GM04504 (cell line): Measurements from ENCODE around the gene ENPP6.

Experiments
- DNase-seq: peaks from one replicate; pipeline ENCODE4 v3.0.0-alpha.2; 2012; ENCODE audit warnings: low read depth

The ENPP6 gene

DNA sequence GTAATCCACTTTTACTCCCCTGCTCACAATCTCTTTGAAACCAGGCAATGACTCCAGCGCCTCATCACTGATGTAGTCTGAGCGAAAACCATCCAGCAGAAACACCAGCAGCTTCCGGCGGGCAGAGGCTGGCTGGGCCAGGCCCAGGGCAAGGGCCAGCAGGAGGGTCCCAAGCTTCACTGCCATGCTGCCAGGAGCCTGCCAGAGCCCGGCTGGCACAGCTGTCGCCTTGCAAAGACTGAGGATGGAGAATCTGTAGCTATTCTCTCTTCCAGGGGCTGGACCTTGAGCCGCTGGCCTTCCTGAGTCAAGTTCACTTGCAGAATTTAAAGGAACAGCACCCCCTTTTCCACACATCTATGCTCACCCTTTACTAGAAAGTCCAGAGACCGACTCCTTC is at the start of gene ENPP6:
ENPP6 (minus strand) TSS at position 240 of the 400 bp plus-strand sequence; CDS start at position 186, 54 bp downstream.
- DNase-seq = no peak

DNA sequence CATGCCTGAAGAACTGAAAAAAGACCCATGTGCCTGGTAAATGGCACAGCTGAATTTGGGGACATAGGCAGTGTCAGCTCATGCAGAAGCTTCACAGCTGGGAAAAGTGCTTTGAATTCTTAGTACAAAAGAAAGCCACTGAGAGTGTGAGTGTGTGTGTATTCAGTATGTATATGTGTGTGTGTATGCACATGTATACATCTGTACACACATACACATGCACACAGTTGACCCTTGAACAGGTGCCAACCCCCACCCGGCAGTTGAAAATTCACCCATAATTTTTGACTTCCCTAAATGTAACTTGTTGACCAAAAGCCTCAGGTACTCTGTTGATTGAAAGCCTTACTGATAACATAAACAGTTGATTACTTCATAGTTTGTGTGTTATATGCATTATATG is 49.5 kb upstream of the ENPP6 start:
- no peak for DNase-seq

DNA sequence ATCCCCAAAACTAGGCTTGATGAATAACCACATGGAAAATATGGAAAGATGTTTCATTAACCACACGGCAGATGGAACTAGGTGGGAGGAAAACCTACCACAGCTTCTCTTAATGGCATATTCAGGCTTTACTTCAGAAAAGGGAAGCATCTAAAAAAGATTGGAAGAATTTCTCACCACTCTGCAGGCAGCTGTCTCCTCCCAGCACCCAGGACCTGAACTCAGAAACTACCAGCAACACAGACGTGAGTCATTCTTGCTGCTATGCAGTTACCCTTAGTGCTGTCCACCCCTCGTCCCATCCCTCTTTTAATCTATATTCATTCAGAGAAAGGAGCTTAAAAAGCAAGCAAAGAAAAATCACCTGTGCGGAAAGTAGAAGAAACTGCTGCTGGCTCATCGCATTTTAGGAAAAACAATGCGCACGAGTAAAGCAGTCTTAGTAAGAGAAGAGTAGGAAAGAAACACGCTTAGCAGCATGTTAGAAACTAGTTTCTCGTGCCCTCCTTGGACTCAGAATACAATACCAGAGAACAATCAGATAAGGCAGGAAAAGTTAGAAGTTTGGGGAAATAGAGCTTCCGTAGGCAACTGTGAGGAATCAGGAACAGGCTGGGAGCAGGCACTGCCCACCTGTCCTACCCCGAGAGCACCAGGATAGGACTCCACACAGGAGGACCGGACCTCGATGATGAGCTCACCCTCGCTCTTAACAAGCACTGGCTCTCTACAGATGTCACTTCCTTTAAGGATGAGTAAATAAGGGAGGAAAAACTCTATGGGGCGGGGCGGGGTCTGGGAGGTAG is 48.1 kb upstream of the ENPP6 start:
- no peak for DNase-seq

DNA sequence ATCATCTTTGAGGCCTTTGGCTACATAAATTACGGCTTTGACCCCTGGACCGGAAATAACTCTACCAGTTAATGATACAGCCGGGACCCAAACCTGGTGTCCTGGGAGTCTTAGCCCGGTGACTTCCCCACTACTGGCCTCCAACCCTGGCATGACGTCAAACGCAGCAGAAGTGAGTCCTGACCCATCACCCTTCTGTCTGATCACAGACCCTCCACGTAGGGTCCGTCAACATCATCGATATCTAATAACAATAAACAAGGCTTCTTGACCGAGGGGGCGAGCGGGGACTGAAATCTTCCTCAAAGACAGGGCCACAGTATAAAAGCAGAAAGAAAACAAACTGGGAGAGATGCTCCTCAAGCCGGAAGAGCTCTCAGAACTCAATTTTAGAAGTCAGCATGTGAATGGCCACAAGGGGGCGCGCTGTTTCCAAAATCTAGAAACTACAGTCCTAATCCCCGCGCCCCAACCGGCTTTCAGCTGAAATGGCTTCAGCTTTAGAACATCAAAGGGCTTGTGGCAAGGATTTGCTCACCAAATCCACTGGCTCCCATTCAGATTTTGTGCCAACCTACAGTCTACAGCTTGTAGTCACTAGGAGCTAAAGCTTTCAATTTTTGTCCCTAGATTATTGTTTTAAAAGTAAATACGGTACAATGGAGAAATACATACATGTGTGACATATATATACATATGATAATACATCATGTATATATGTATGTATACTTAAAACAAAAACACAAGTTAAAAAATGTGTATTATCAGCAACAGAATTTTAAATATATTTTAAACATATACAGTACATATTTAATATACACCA is 46.4 kb upstream of the ENPP6 start:
- peak; percentile 73 for DNase-seq

DNA sequence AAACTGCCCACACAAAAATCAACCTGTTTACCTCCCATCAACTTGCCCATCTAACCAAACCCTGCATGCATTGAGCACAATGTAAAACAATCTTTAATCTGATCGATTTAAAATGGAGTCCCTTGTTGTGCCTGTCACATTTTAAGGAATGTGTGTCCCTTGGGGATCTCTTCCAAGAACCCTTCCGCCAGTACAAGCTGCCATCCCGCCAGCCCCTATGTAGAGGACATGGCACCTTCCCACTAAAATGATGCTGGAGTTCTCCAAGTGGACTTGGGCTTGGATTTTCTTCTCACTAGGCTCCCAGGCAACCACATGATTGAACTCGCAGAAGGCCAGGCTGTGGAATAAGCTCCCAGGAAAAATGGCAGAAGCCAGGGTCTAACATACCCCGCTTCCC is 45.8 kb upstream of the ENPP6 start:
- no peak for DNase-seq

DNA sequence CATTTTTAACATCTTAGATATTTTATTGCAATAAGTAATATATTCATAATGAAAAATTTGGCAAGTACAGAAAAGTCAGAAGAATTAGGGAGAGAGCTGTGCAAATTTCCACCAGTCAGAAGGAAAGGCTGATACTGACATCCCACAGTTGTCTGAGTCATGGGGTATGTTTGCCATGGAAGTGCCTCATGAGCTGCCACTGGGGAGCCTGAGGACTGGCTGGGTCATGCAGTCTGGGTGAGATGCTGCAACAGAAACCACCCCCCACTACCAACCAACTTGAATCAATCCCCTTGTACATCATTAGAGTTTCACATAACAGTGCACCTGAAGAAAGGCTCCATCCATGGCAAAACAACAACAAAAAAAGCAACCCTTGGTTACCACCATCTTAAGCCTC is 45.2 kb upstream of the ENPP6 start:
- DNase-seq = no peak

DNA sequence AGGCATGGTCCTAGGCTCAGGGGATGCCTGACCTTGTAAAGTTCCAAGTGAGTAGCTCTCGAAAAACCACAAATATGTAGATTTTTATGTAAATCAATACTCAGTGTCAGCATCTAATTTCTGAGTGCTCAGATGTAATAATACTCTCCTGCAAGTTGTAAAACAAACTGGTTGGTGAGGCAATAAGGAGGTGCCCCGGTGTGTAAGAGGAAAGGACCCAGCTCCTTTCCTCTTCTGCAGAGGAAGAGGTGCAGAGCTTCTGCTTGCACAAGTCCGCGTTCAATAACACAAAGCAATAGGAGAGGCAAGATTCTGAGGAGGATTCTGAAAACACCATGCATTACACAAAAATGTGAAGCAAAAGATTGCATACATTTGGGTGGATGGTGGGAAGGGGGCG is 43.6 kb upstream of the ENPP6 start:
- no peak for DNase-seq

GRCh38 chr4:184259866-184260265 is 42.2 kb upstream of the ENPP6 start:
- no peak for DNase-seq

DNA sequence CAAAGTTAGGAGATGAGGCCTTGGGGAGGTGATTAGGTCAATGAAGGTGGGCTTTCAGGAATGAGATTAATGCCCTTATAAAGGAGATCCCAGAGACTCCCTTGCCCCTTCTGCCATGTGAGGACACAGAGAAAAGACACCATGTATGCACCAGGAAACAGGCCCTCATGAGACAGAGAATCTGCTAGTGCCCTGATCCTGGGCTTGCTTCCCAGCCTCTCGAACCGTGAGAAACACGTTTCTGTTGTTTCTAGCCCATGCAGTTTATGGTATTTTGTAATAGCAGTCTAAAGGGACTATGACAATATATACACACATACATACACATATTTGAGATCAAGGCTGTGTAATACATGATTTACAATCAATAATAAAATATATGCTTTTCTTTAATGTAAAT is 41.4 kb upstream of the ENPP6 start:
- DNase-seq = no peak

- DNase-seq = no peak
Measured at GRCh38 chr4:184255871-184256642, 38.4 kb upstream of the ENPP6 start.

DNA sequence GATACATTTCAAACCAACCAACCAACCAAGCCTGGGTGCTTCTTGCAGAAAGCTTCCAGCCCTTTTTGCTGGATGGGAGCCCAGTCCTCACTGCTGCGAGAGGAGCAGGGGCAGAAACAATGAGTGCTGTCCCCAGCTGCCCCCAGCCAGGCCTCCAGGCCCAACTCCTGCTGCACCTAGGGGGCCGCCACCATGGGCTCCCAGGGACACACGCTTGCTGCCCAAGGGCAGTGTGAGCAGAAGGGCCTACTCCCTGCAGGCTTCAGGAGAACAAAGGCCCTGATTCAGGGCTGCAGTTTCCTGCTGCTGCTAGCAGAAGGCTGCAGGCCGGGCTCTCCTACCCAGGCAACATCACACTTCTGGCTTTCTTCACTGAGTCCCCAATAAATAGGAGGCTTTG is 37.7 kb upstream of the ENPP6 start:
- DNase-seq = no peak

DNA sequence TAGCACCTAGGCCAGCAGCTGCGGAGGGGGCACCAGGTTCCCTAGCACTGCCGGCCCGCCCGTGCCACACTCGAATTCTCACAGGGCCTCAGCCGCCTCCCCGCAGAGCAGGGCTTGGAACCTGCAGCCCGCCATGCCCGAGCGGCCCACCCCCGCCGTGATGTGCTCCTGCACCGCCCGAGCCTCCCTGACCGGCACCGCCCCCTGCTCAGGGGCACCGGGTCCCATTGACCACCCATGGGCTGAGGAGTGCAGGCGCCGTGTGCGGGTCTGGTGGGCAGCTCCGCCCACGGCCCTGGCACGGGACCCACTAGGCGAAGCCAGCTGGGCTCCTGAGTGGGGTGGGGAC is 35.4 kb upstream of the ENPP6 start:
- DNase-seq = no peak

GRCh38 chr4:184252136-184253071 is 34.7 kb upstream of the ENPP6 start:
- no peak for DNase-seq

GRCh38 chr4:184251670-184251980 is 34.0 kb upstream of the ENPP6 start:
- no peak for DNase-seq

DNA sequence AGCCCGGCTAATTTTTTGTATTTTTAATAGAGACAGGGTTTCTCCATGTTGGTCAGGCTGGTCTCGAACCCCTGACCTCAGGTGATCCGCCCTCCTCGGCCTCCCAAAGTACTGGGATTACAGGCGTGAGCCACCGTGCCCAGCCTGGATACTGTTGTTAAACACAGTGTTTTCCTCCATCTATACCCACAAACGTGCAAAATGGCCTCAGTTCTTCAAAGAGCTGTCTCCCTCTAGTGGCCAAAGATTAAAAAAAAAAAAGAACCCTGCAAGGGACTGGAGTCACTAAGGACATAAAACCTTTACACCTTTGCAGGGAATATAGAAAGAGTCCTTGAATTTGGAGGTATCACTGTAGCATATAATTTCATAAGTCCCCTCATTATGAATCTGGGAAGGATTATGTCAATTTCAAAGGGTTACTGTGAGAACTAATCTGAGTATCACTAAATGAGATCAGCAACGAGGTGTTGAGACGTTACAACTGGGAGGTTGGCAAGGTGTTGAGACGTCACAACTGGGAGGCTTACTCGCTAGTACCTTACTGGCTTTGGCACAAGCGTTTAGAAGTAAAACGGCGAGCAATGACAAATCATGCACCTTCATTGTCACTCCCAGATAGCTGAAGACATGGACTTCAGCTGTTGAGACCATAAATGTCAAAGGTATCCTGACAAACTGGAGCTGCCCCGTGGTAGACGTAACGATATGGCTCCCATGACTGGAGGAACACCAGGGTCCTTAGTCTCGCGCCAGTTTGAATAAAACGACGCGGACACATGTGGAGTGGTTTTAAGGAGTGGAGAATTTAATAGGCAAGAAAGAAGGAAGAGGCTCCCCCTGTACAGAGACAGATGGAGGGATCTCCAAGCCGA is 33.4 kb upstream of the ENPP6 start:
- peak; percentile 27 for DNase-seq

- no peak for DNase-seq
Measured at GRCh38 chr4:184248216-184248615, 30.5 kb upstream of the ENPP6 start.

DNA sequence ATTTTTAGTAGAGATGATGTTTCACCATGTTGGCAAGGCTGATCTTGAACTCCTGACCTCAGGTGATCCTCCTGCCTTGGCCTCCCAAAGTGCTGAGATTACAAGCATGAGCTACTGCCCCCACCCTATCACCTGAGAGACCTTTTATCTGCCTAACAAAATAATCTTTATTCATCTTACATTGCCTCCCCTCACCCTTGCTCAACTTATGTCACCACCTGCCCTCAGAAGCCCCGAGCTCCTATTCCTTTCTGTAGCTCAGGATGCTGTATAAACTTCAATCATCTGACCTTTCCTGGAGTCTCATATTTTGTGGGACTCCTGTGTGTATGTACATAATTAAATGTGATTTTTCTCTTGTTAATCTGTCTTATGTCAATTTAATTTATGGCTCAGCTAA is 29.7 kb upstream of the ENPP6 start:
- no peak for DNase-seq

- DNase-seq = no peak
Measured at GRCh38 chr4:184246426-184246825, 28.8 kb upstream of the ENPP6 start.

GRCh38 chr4:184238072-184238745 is 20.5 kb upstream of the ENPP6 start:
- DNase-seq = no peak

DNA sequence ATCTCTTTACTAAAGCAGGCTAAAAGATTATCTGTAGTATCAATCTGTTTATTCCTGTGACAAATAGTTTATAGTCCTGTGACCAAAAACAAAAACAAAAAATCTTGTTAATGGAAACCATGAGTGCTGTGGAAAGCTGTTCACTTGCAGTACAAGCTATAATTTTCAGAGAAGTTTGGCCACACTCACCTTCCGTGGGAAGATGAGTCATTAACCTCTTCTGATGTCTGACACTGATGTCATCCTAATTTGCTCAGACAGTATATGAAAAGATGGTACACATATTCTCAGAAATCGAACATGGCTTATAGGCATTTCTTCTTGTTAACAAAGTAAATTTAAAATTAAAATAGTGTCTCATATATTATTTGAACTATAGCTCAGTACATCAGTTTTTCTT is 19.9 kb upstream of the ENPP6 start:
- no peak for DNase-seq
